HG02571 (cell line): ENCODE data around the gene PSMD13.

ENCODE experiments used
- ATAC-seq: cut with Tn5 transposase; IDR thresholded peaks from one replicate; pipeline ENCODE4 v1.9.1; 2021; ENCODE audit warnings: mild to moderate bottlenecking, moderate library complexity; ENCODE audit not compliant: unreplicated experiment

Gene PSMD13

GRCh38 chr11:240315-240714, 3.5 kb downstream of the PSMD13 start:
- ATAC-seq, result no peak

DNA sequence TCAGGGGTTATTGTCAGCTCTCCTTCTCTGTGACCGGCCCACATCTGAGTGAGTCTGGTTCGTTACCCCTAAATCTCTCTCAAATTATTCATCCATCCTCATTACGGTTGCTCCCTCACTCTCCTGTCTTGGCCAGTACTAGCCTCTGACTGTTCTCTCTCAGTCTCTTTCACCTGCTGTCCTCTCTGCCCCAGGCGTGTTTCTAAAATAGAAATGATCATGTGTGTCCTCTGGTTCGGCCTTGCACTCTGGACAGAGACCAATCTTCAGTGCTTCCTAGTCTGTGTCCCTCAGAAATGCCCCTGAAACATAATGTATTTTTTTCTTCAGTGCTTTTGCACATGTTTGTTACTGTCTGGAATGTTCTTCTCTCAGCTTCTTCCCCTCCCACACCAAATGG, 4.9 kb downstream of the PSMD13 start:
- no peak for ATAC-seq

- ATAC-seq, result no peak
These were observed 7.6 kb downstream of the PSMD13 start for GRCh38 chr11:244376-244775.

DNA sequence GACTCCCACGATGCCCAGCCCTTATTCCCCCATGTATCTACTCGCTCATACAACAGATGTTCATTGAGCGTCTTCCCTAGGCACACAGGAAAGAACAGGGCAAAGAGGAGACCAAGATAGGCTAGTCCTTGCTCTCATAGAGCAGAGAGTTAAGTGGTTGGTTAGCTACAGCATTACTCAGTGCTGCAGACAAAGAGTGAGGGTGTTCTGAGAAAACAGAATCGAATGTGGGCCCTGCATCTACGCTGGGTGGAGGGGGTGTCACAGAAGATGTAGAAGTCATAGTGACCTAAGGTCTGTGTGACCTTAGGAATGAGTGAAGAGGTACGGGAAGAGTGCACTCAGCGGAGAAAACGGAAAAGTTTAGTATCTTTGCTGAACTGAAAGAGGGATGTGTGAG, 12.3 kb downstream of the PSMD13 start:
- no peak for ATAC-seq

DNA sequence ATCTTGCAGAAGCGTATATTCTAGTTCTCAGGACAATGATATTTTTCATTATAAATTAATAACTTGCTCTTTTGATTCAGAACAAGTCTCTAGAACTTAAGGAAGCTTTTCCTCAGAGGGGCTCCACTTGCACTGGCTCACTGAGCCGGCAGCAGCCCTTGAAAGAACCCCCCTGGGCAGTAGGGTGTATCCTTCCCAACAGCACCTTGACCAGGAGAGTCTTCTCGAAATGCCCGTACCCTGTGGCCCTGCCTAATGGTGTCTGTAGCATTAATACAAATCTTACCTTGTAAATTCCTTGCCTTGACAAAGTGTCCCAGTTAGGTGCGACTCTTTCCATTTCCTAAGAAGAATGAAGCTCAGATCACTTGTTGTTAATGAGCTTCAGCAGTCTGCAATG, 13.5 kb downstream of the PSMD13 start:
- no peak for ATAC-seq

DNA sequence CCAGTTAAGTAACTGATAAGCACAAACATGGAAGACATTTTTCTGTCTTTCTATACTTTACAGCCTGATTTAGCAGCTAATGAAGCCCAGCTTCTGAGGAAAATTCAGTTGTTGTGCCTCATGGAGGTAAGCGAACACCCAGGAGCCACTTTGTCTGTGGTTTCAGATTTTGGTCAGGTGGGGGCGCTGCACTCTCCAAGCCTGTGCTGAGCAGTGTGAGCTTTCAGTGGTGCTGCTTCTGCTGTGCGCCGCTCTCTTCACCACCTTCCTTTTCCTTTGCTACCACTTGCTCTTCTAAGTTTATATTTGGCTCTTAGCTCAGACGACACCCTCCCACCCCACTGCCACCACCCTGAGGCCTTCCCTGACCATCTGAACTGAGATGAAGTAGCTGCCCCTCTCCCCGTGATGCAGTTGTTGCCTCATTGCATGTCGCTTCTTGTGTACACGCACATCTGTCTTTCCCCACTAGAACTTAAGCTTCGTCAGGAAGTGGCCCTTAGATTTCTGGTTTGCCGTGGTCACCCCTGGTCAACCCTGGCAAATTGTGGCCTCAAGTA, 14.0 kb downstream of the PSMD13 start:
- no peak for ATAC-seq

- ATAC-seq, result no peak
These were observed 14.8 kb downstream of the PSMD13 start for GRCh38 chr11:251550-251949.

GRCh38 chr11:252666-253065, 15.9 kb downstream of the PSMD13 start:
- ATAC-seq, result no peak

DNA sequence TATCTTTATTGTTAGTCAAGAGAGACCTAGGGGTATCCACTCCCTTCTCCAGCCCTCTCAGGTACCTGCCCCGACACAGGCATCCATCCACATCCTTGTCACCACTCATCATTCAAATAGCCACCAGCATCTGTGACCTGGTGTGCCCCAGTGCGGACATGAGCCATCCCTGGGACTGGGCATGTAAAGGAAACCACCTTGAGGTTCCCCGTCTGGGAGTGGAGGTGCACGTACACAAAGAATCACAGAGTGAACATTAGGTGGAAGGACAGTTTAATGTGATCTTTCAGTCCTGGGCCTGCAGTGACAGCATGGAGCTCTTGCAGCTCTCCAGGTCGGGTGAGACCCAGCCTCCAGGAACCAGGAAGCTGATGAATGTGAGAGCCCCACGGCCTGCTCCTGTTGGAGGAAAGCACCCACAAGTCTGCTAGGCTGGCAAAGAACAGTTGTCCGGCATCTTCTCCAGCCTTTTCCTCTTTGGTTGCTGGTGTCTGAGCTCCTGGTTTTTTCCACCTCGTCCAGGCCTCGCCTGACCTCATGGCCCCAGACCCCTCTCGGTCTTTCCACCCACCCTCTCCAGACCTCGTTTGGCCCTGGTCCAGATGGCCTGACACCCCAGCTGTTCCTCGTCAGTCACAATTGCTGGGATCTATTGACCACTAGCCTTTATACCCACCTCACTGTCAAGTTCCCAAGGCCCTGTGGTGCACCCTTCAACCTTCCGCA, 16.5 kb downstream of the PSMD13 start:
- no peak for ATAC-seq

DNA sequence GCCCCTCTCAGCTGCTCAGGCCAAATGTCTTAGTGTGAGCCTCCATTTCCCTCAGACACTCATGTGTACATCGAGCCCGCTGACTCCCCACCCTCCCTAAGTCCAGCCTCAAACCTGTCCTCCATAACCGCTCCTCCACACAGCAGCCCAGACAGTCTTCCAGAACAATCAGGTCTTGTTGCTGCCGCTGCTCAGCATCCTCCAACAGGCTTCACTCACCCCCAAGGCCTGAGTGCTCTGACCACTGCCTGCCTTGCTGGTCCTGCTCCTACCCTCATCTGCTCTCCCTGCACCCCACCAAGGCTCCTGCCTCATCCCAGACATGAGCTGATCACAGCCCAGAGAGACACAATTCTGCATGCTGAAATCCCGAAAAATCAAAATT, 17.1 kb downstream of the PSMD13 start:
- no peak for ATAC-seq

GRCh38 chr11:255176-255575, 18.4 kb downstream of the PSMD13 start:
- no peak for ATAC-seq

GRCh38 chr11:255816-256215, 19.0 kb downstream of the PSMD13 start:
- ATAC-seq, result no peak

- no peak for ATAC-seq
These were observed 20.4 kb downstream of the PSMD13 start for GRCh38 chr11:256952-257737.

DNA sequence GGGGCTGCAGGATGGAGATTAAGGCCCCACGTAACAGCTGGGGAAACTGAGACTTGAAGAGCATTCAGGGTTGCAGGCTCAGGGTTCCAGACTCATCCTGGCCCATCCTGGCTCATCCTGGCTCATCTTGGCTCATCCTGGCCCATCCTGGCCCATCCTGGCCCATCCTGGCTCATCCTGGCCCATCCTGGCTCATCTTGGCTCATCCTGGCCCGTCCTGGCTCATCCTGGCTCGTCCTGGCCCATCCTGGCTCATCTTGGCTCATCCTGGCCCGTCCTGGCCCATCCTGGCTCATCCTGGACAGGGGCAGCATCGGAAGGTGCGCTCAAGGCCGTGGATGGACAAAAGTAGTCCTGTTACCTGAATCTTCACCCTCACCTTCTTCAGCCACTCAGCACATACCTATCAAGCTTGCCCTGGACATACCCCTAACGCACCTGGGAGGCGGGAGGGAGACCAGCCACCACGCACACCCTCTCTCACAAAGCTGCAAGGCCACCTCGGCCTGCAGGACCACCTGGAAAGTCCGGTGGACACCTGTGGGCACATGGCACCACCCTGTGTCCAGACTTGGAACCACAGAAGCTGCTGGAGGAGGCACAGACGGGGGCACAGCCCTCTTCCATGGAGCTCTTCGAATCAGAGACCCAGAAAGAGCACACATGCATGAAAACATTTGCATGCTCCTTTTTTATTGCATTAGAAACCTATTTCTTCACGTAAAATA, 21.2 kb downstream of the PSMD13 start:
- no peak for ATAC-seq

GRCh38 chr11:259413-259812, 22.6 kb downstream of the PSMD13 start:
- ATAC-seq, result no peak

DNA sequence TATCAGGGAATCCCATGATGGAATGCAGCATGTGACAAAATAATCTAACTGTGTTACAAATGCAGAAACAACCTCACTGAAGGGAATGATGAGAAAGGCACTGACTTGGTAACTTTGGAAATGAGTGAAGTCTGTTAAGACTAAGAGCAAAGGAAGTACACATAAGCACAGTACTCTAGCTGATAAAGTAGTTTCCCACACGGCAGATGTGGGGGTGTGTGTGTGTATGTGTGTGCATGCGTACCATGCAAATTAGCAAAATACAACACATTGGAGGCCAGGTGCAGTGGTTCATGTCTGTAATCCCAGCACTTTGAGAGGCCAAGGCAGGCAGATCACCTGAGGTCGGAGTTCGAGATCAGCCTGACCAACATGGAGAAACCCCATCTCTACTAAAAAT, 24.8 kb downstream of the PSMD13 start:
- ATAC-seq, result no peak

- no peak for ATAC-seq
These were observed 30.1 kb downstream of the PSMD13 start for GRCh38 chr11:266676-267439.

DNA sequence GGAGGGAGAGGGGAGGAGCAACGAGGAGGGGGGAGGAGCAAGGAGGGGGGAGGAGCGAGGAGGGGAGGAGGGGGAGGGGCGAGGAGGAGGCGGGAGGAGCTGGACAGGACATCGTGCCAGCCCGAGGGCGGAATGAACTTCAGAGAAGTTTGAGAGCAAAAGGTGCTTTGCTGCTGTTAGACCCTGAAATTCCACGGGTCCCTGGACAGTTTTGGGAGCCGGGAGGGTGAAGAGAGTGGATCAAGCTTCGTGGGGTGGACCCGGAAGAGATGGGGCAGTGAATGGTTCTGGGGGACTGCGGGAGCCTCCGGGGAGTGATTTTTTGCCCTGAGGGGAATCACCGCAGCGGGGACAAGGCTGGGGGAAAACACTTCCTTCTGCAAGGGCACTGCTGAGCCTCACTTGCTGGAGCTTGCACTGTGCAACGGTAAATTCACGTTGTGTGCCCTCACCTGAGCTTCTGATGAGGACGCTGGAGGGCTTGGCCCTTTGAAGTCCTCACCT, 30.8 kb downstream of the PSMD13 start:
- no peak for ATAC-seq

DNA sequence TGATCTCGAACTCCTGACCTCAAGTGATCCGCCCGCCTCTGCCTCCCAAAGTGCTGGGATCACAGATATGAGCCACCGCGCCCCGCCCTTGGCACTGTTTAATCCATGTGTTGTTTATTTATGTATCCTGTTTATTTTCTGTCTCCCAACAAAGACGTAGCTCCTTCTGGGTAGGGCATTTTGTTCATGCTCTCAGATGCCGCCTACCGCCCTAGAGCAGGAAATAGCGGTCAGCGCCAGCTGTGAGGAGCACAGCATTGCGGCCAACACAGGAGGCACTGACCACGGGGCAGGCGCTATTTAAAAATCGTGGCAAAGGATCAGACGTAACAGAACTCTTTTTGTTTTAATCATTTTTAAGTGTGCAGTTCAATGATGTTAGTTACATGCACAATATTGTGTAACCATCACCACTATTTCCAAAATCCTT, 32.0 kb downstream of the PSMD13 start:
- ATAC-seq, result peak; percentile 43

- ATAC-seq, result peak; percentile 65
These were observed 32.5 kb downstream of the PSMD13 start for GRCh38 chr11:269146-269890.
